ENCODE measurements around the gene ZNF484.
"Not testable (repeated sequence)": the region's sequence is repeated elsewhere in the genome, so short reads cannot be mapped to it uniquely, and the experiment has no call there.

ZNF484 gene

DNA sequence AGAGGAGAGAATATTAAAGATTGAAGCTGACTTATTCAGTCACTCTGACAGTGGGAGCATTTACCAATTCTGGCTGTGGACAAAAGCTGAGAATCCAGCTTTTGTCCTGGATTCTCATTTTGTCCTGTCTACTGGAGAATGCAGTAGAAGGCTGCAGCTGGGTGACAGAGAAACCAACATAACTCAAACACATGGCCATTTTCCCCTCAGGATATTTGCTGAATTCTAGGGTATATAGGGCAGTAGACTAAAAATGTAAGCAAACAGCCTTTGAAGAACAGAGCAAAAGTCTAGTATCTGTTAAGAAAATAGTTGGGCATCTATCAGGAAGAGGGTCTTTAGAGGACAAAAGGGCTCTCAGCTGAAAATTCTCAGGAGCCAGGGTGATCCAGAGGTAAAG, 20.6 kb downstream of the ZNF484 start:
- DNase-seq, result no peak

DNA sequence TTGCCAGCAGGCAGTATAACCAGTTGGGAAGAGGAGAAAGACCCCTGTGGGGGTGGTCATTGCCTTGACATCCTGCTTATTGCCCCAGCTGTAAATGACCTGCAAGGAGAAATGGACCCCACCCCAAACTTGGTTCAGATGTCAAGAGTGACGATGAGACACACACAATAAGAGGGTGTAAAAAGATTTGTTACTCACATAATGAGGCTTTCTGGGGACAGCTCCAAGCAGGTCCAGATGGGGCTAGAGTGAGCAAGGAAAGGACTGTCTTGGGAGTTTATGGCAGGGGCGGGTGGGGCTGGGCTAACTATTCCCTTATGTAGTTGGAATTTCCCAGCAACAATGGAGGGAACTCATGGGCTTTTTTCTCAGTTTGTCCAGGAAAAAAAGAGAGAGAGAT, 24.1 kb downstream of the ZNF484 start:
- no peak for DNase-seq

GRCh38 chr9:92850898-92851297, 26.9 kb downstream of the ZNF484 start:
- DNase-seq, result no peak

DNA sequence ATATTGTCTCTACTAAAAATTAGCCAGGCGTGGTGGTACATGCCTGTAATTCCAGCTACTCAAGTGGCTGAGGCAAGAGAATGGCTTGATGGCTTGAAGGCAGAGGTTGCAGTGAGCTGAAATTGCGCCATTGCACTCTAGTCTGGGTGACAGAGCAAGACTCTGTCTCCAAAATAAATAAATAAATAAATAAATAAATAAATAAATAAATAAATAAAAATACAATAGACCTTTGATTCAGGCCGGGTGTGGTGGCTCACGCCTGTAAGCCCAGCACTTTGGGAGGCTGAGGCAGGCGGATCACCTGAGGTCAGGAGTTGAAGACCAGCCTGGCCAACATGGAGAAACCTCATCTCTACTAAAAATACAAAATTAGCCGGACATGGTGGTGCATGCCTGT, 29.1 kb downstream of the ZNF484 start:
- DNase-seq, result not testable (repeated sequence)

DNA sequence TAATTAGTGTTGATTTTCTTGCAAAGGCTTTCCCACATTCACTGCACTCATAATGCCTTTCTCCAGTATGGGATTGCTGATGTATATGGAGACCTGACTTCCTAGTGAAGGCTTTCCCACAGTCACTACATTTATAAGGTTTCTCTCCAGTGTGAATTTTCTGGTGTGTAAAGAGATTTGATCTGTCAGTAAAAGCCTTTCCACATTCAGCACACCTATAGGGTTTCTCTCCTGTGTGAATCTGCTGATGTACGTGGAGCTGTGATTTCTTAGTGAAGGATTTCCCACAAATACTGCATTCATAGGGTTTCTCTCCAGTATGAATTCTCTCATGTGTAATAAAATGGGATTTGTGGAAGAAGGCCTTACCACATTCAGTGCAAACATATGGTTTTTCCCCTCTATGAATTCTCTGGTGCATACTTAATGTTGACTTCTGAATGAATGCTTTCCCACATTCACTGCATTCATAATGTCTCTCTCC, 31.1 kb downstream of the ZNF484 start:
- no peak for DNase-seq

DNA sequence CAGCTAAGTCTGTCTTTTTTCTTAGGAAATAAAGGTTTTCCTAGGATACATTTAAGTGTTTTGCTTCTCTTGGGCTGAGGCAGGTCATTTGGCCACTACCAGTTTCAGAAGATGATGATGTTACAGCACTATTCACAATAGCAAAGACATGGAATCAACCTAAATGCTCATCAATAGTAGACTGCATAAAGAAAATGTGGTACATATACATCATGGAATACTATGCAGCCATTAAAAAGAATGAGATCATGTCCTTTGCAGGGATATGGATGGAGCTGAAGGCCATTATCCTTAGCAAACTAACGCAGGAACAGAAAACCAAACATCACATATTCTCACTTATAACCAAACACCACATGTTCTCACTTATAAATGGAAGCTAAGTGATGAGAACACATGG, 39.4 kb downstream of the ZNF484 start:
- DNase-seq, result not testable (repeated sequence)

DNA sequence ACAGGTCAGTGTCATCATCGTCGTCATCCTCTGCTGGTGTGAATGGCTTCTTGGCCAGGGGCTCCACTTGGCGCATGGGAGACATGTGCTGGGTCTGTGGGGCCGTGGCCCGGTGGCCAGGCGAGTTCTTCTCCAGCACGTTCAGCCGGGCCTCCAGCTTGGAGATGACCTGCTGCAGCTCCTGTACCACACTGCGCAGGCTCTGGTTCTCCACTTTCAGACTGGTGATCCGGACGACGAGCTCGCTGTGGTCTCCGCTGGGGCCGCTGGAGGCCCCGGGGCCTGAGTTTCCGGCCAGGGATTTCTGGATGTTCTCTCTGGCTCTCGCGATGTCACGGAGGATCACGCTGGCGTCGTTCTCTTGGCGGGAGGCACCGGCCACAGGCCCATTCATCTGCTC, 40.6 kb downstream of the ZNF484 start:
- no peak for DNase-seq

DNA sequence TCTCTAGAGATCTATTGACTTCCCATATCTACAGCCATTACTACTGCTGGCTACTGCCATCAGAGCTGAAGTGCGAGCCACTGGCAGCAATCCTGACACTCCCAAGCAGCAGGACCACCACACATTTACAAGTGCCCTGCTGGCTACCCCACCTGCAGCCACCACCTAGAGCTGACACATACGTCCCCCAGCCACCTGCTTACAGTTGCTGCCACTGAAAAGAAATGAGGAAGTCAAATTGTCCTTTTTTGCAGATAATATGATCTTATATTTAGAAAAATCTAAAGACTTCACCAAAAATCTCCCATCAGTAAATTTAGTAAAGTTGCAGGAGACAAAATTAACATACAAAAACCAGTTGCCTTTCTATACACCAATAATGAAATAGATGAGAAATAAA, 48.4 kb downstream of the ZNF484 start:
- DNase-seq, result no peak

- DNase-seq, result not testable (repeated sequence)
Observed at GRCh38 chr9:92825065-92825464, 52.8 kb downstream of the ZNF484 start.

DNA sequence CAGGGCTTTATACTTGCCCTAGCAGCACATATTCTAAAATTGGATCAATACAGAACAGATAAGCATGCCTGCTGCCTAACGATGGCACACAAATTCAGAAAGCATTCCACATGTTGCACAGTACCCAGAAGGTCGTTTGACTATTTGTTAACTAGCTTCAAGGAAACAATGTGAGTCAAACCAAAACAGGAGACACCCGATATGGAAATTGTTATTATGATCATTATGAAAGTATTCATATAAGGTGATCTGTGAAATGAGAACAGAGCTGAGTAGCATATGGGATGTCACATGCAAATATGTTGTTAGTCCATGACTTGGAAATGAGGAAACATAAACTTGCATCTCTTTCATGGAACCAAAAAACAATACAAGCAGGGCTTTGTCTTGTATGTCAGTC, 56.9 kb downstream of the ZNF484 start:
- DNase-seq, result no peak

GRCh38 chr9:92819898-92820297, 57.9 kb downstream of the ZNF484 start:
- not testable (repeated sequence) for DNase-seq

- DNase-seq, result not testable (repeated sequence)
Observed at GRCh38 chr9:92809629-92810326, 68.1 kb downstream of the ZNF484 start.

DNA sequence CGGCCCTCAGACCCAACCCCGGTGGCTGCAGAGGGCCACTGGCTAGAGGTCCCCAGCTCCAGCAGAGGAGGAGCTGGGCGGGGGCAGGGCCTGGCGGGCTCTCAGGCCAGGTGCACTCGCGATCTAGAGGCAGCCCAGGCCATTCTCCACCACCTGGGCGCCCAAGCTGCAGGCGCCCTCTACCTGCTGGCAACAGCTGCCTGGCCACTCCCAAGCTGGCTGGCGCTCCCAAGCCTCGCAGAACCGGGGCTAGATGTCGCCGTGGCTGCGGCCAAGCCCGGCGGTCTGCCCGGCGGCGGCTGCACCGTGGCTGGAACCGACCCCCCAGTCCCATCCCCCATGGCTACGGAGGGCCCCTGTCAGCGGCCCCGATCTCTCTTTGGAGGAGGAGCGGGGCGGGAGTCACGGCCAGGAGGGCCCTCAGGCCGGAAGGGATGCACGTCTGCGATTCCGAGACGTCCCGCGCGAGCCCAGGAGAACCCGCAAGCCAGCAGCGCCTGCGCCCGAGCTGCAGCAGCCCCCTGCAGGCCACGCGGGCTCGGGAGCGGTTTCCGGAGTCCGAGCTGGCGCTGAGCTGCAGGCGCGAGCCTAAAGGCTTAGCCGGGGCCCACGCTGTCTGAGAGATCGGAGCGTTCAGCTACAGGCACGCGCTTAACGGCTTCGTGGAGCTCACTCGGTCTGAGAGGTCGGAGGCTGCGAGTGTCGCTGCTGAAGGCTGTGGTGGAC, 68.9 kb downstream of the ZNF484 start:
- DNase-seq, result peak; percentile 36

DNA sequence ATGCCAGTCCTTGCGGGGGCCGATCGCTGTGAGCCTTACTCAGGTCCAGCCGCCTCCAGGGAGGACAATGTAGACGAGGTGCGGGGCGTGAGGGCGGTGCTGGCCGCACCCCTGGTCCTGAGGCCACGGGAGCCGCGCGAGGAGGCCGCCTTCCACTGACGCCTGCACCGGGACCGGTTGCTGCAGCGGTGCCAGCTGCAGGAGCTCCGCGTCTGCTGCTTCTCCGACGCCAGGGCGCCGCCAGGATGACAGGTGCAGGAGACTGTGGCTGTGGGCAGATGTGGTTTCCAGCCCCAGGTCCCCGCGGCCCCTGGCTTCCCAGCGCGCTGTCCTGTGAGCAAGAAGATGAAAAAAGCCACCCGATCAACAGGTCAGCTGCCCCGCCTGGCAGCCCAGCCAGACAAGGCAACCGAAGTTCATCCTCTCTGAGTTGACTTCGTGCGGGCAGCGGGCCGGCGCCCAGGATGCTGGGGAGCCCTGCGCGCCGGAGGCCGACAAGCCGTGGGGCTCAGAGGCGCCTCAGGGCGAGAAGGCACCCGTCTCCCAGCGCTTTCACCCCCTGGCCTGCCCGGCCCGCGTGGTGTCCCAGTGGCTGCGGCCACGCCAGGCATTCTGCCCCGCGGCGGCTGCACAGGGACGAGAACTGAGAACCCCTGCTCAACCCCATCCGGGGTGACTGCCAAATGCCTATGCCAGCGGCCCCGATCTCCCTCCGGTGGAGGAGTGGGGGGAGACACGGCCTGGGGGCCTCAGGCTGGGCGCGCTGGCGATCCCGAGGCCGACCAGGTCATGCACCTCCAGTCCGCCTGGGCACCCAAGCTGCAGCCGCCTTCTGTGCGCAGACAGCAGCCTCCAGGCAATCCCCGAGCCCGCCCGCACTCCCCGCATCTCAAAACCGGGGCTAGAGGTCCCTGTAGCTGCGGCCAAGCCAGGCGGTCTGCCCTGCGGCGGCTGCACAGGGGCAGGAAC, 69.8 kb downstream of the ZNF484 start:
- peak; percentile 3 for DNase-seq

DNA sequence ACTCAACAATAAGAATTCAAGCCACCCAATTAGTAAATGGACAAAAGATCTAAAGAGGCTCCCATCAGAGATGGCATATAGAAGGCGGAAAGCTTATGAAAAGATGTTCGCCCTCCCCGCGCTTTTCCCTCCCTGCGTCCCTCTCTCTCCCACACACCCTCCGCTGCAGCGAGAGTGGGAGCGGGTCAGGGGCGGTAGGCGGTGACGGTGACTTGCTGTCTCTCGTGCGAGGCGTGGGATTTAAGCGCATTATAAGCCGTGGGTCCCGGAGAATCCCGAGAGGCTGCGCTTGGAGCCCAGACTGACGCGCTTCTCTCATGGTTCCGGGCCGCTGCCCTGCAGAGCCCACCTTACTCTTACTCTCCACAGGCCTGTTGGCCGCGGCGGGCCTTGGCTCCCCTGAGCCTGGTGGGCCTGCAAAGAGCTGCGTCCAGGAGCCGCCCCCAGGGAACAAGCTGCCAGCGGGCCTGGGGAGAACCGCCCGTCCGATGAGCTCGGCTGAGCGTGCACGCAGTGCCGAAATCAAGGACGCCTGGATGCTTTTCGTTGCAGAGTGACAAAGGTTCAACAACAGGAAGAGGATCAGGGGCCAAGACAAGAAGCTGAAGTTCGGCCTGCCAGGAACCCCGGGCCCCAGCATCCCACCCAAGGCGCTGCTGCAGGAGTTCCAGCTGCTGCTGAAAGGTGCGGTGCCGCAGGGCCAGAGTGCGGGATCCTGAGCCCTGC, 70.6 kb downstream of the ZNF484 start:
- DNase-seq, result no peak

DNA sequence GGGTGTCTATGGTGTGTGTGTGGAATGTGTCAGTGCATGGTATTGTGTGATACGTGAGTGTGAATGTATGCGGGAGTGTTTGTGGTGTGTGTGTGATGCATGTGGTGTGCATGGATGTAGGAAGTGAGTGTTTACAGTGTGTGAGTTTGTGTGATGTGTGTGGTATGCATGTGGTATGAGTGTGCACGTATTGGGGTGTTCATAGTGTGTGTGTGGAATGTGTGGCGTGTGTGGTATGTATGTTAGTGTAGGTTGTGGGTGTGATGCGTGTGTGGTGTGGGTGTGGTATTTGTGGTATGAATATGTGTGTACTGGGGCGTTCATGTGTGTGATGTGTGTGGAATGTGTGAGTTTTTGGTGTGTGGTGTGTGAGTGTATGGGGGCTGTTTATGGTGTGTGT, 73.1 kb downstream of the ZNF484 start:
- no peak for DNase-seq

DNA sequence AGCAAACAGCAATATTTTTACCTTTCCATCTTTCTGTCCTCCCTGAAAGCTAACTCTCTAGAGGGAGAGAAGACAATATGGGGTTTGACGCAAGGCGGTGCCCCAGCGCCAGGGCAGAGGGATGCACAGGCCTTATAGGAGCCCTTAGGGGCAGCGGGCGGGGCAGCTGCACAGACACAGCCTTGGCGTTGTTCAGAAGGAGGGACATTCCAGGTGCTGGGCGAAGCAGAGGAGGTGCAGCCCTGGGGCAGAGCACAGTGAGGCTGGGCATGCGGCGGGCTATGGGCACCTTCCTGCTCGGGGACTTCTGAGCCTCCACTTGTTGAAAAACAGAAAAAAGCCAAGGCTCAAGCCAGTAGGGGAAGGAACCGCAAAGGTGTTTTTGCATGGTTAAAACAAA, 79.5 kb downstream of the ZNF484 start:
- no peak for DNase-seq

DNA sequence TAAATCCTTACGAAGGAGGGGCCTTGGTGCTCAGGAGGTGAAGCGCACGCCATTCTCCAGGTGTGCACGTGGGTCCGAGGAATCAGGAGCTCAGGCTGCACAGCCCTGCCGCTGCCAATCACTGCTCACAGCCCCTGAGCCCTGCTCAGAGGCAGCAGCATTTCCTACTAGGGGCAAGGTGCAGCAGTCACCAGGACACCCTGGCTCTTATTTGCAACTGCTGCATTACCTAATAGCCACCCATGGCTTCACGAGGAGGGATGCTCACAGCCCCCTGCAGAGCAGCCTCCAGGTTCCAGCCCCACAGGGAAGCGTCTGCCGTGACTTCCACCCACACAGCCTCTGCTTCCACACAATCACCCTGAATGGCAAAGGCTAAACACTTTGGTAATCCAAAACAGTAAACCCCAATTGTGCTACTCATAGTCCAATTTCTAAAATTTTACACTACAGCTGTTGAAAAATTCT, 81.5 kb downstream of the ZNF484 start:
- DNase-seq, result not testable (repeated sequence)

DNA sequence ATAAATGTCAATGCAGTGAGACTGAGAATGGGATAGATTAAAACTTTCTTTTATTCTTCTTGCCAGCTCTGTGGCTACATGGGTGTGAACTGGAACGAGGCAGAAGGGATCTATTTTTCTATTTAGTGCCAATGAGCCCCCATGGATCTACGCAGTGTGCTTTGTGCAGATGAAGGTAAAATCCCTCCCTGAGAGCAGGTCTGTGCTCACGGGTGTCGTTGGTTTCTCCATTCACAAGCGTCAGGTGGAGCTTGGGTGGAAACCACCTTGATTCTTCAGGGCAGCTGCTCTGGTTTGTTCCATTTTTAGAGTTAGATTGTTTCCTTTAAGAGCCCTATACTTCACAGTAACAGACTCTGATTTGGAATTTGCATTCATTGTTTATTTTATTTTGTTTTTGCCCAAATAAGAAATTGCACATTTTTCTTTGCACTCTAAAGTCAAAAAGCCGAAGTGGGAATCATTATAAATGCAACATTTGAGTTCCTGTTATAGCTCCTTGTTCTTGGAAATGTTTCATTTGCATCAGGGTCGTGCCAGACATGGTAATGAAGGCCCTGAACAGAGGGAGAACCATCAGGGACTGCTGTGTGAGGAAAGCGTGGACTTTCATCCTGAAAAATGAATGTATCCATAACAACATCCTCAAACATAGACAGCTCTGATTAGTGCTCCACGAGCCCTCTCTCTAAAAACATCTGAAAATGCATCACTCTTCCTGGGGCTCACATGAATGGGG, 82.1 kb downstream of the ZNF484 start:
- DNase-seq, result peak; percentile 10
